Left forelimb (tissue), 1 donor: Measurements from ENCODE around the gene FHAD1.

Experiments used
- DNase-seq: peaks from one replicate; pipeline ENCODE4 v3.0.0-alpha.2; 2018; ENCODE audit warnings: low spot score

Gene FHAD1

DNA sequence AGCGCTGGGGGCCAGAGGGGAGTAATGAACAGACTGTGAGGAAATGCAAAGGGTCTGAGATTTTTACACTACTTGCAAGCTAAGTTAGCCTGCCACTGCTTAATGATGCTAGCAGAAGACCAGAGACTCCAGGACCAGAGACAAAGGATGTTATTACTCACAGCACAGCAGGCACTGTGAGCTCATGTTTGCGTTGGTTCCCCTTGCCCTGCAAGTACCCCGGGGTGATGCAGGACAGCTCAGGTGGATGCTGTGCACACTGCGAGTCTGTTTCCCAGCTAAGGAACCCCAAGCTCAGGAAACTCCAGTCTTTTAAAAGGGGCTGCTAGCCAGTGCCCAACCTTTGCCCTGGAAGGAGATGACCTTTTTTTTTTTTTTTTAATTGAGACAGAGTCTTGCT is 1.2 kb downstream of the FHAD1 start:
- DNase-seq, result no peak

- no peak for DNase-seq
These were observed 2.1 kb downstream of the FHAD1 start for GRCh38 chr1:15249081-15249480.

- no peak for DNase-seq
These were observed 5.1 kb downstream of the FHAD1 start for GRCh38 chr1:15251857-15252835.

DNA sequence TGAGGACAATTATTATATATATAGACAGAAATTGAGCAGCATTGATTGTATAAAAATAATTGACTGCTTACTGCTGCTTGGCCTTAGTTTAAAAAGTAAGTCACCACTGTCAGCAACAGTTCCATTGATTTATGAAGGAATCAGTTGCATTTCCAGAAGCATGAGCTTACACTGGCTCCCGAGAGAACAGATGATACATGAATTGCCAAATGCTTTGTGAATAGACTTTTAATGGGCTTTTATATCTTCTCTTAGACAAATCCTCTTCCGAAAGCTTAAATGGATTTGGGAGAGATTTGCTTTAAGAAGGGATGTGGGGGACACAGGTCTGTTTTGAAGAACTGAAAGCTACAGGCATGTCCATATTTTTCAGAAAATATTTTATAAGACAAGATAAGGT is 7.5 kb downstream of the FHAD1 start:
- no peak for DNase-seq

DNA sequence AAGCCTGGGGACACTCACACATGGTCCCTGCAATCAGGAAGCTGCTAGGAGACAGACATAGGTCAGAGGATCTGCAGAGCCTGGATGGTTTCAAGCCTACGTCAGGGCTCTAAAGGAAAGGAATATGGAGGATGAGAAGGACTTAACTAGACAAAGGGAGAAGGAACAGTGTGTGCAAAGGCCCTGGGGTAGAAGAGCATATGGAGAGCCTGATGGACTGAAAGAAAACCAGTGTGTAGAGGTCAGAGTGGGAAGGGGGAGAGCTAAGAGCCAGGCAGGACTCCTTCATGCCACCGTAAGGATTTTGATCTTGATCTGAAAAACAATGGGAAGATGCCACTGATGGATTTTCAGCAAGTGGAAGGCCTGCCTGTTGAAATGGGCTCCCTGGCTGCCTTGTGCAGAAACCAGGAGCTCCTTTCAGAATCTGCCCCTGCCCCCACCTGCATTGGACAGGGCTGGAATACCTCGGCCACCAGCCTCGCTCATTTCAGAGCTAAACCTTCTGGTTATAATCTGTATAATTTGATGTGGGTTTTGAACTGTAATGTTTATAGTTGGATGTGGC is 8.6 kb downstream of the FHAD1 start:
- no peak for DNase-seq

GRCh38 chr1:15256584-15256983 is 9.6 kb downstream of the FHAD1 start:
- DNase-seq, result no peak

GRCh38 chr1:15257309-15257708 is 10.3 kb downstream of the FHAD1 start:
- no peak for DNase-seq

- DNase-seq, result no peak
These were observed 12.0 kb downstream of the FHAD1 start for GRCh38 chr1:15258833-15259621.

DNA sequence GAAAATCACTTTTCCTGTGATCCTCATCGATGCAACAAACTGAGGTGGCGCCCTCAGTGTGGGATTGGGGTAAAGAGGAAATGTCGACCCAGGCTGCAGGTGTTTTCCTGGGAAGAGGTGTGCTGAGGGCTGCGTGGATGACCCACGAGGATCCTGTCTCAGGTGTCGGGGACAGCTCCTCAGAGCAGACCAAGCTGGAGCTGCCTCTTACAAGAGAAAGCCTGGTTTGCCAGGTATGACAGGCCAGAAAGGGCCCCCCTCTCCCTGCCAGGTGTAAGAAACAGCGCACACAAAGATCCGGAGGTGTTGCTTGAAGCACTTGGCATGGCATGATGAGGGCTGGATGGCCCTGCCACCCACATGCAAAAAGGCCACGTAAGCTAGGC is 12.6 kb downstream of the FHAD1 start:
- no peak for DNase-seq

- peak; percentile 41 for DNase-seq
These were observed 13.6 kb downstream of the FHAD1 start for GRCh38 chr1:15260418-15261154.

DNA sequence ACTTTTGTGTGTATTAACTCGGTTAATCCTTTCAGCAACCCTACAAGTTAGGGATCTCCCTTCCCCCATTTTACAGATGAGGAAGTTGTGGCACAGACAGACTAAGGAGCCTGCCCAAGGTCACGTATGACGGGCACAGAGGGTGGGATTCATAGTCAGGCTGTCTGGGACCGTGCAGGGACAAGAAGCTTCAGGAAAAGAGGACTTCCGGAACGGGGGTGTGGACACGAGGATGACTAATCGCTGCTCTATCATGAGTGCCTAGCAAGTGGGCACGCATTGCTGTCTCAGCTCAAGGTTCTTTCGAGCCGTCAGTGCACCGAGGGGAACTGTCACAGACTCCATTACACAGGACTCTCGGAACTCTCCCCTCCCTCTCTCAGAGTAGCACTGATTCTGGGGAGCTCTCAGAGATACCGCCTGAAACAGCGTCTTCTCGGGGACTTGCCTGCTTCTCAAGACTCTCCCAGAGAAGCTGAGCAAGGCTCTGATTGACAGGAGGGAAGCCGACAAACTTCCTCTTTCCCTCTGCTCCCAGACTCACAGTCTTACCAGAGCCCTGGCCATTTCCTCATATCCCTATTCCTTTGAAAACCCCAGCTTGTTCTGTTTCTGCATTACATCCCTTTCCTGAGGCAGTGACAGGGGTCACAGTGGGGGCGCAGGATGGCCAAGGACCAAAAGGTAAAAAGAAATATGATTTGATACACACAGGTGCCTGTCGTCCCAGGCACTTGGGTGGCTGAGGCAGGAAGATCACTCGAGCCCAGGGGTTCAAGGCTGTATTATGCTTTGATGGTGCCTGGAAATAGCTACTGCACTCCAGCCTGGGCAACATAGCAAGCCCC is 14.4 kb downstream of the FHAD1 start:
- peak; percentile 51 for DNase-seq

GRCh38 chr1:15262003-15262377 is 15.0 kb downstream of the FHAD1 start:
- no peak for DNase-seq

GRCh38 chr1:15262706-15263105 is 15.7 kb downstream of the FHAD1 start:
- no peak for DNase-seq

GRCh38 chr1:15264769-15265168 is 17.7 kb downstream of the FHAD1 start:
- no peak for DNase-seq

DNA sequence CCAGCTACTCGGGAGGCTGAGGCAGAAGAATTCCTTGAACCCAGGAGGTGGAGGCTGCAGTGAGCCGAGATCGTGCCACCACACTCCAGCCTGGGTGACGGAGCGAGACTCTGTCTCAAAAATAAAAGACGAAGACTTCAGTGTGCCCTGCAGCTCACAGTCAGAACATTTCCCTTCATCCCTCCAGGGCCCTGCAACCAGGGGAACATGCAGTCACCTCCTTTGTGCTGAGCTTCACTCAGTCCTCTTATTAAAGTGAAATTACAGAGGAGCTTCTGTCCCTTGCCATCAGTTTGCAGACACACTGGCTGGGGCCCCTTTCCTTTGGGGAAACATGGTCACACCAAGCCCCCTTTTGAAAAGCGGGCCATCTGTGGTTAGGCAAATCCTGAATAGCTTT is 24.2 kb downstream of the FHAD1 start:
- no peak for DNase-seq

DNA sequence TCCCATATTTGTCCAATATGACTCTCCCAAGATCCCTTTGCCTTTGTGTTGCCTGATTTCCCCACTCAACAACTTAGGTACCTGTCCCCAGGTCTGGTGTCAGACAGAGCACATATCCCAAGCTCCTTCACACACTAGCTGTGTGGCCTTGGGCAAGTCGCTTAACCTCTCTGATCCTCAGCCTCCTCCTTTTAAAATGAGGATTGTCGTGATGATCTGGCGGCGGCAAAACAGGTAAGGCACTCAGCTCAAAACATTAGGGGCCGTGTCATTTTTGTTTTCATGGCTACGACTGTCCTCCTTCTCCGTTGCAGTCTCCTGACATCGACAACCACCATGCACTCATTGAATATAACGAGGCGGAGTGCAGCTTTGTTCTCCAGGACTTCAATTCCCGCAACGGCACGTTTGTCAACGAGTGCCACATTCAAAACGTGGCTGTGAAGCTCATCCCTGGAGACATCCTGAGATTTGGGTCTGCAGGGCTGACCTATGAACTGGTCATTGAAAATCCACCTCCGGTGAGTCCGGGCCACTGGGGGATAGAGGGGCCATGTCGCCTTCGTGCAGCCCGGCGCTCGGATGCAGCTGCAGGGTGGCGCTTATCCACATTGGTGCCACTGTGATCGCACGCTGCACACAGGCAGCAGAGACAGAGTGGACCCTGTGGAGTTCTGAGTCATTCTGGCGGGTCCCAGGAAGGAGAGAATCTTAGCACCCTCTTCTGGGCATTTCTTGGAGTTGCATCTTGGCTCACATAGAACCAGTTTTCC is 25.2 kb downstream of the FHAD1 start:
- no peak for DNase-seq

DNA sequence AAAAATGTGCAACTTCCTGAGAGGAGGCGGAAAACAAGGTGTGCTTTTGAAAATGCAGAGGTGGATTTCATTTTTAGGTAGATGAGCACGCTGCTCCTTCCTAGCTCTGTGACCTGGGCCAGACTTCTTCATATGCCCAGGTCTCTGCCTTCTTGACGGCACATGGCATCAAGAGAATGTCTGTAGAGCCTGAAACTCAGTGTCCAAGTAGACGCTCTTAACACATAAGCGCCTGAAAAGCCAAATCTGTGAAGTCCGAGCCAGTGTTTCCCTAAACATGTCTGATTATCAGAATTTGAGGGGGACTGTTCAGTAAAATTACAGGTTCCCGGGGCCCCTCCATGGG is 25.7 kb downstream of the FHAD1 start:
- no peak for DNase-seq

DNA sequence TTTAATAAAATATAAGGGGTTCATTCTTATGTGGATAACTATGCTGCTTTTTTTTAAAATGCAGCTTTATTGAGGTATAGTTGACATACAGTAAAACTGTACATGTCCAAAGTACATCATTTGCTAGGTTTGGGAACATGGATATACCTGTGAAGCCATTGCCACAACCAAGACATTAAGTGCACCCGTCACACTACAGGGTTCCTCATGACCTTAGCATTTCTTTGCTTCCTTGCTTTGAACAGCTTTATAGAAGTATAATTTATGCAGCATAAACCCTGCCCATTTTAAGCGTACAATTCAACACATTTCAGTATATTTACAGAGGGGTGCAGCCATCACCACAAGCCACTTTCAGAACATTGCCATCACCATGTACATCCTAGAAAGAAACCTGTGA is 26.3 kb downstream of the FHAD1 start:
- no peak for DNase-seq

- DNase-seq, result no peak
These were observed 29.1 kb downstream of the FHAD1 start for GRCh38 chr1:15275921-15276683.
